Dermis blood vessel endothelial cell (primary cell): Measurements from ENCODE around the gene SERPINA9. TPM values are rescaled to one million over a fixed set of nuclear protein-coding genes. Genes with fewer than 3 reads are reported as not detected.
"Not testable (repeated sequence)": the region's sequence is repeated elsewhere in the genome, so short reads cannot be mapped to it uniquely, and the experiment has no call there.

Experiments
- DNase-seq: peaks from one replicate; pipeline ENCODE4 v3.0.0; 2010
- total RNA-seq: library from RNA; depleted of rRNA; stranded (reverse); fragments of >200 nt; gene quantifications from 2 replicates; pipeline ENCODE4 v1.2.3, GENCODE V29; 2014

SERPINA9 gene, protein sequence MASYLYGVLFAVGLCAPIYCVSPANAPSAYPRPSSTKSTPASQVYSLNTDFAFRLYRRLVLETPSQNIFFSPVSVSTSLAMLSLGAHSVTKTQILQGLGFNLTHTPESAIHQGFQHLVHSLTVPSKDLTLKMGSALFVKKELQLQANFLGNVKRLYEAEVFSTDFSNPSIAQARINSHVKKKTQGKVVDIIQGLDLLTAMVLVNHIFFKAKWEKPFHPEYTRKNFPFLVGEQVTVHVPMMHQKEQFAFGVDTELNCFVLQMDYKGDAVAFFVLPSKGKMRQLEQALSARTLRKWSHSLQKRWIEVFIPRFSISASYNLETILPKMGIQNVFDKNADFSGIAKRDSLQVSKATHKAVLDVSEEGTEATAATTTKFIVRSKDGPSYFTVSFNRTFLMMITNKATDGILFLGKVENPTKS
- total RNA-seq = not detected in 2 replicates

DNA sequence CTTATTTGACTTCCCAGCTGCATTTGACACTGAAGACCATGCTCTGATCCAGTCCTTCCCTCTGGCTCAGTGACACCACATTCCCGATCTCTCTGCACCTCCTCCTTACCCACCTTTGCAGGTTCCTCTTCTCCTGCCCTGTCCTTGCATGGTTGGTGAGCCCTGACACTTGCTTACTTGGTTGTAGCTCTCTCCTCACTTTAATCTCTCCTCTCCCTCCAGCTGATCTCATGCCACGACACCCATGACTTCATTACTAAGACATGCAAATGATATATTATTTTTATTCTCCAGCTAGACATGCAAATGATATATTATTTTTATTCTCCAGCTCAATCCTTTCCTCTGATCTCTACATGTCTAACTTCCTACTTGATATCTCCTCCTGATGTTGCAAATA is at the start of gene SERPINA9:
Gene SERPINA9, minus strand, starts transcription at position 175 of the 400 bp plus-strand sequence. CDS start 6,357 bp downstream, outside the sequence.
- no peak for DNase-seq

DNA sequence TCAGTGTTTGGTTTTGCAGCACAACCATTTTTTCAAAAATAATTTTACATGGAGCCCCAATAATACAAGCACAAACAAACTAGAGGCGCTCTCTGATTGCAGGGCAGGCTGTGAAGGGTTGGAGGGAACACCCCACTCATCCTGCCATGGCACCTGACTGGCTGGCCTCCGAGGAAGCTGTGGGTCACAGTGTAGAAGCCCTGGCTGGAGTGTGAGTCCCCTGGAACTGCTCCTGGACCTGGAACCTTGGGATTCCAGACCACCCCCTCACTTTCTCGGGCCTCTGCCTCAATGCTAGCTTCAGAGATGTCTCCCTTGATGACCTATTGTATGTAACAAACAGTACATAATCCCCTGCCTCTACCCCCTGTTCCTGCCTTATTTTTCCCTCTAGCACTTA is 48.1 kb upstream of the SERPINA9 start:
- DNase-seq = no peak

DNA sequence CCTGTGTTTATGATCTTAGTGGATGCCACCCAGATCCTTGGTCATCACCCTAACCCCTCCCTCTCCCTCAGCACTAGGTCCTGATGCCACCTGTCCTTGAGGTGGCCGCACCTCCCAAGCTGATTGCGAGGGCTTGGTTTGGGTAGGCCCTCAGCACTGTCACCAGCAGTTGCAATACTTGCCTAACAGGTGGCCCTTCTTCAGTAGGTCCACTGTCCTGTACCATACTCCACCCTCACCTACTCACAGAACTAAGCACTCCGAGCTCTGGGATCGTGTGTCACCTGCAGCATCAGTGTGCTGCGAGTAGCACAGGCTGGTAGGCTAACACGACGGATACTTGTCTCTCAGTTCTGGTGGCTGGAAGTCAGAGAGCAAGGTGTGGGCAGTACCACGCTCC is 47.3 kb upstream of the SERPINA9 start:
- DNase-seq = no peak

DNA sequence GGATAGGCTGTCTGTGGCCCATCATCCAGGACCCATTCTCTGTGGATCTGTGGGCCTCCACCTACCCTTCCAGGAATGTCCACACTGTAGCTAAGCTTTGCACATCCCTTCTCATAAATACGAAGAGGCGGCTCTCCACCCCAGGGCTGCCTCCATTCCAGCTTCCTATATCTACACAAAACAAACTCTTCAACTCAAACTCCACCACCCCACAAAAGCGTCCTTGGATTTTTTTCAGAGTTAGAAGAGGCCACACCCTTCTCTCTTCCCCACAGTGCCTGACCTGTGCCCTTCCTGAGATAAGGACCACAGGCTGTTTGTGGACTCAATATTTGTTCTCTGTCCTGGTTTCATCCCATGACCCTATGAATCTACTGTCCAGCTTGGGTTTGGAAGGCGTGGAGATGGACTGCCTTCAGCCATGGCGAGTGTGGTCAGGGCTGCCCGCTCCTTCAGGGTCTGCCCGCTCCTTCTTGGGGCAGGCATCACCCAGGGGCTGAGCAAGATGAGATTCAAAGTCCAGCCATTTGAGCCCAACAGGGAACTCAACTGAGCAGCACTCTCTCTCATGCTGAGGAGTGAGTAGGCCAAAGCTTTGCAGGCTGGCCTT is 46.2 kb upstream of the SERPINA9 start:
- DNase-seq = no peak

DNA sequence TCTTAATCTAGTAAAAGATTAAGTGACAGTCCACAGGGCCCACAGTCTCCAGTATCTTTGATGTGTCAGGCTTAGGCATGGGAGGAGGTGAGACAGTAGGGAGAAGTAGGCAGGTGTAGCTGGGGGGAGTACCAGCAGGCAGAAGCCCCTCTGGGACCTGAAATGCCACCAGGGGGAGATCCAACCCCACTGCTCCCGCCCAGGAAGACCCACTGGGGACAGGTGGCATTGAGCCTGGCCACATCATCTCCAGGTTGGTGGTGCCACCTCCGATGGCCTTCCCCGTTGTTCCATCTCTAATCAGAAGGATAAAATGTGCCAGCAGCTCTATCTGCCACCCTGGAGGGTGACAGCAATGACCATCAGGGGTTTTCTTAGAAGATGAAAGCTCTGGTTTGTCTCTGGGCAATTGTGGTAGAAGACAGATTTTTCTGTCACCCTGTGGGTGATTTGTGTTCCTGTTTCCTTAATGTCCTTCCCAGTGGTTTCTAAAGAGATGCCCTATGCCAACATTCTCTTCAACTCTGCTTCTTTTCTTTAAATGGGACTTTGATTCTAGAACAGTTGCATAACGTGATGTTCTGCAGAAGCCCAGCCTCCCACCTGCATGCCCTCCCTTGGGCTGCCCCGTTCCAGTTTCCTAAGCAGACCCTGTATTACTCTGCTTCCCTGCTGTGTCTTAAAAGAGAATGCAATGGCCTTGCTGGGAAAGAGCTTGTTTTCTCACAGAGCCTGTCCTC is 45.5 kb upstream of the SERPINA9 start:
- DNase-seq = no peak

DNA sequence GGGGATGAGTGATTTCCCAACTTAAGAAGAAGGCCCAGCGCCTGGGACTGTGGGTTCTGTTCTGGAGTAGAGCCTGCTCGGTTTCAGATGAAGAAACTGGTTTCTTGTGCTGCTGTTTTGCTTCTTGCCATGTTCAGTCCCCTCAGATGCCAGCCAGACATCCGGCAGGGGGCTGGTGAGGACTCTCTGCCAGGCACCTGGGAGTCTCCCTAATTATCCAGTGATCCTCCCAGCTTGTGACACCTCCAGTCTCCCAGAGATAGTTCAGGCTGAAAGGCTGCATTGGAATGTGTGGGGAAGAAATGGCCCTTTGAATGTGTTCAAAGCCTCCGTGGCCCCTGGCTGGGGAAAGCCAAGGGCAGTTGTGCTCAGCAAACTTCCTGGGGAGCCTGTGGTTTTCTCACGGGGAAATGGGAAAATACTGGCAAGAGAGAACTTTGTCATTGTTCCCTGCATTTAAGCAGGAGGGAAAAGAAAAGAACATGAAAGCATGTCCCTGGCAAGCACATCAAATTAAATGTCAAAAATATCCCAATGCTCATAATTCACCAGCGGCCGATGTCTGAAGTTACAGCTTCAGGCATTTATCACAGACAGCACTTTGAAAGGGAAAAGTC is 41.8 kb upstream of the SERPINA9 start:
- DNase-seq = no peak

DNA sequence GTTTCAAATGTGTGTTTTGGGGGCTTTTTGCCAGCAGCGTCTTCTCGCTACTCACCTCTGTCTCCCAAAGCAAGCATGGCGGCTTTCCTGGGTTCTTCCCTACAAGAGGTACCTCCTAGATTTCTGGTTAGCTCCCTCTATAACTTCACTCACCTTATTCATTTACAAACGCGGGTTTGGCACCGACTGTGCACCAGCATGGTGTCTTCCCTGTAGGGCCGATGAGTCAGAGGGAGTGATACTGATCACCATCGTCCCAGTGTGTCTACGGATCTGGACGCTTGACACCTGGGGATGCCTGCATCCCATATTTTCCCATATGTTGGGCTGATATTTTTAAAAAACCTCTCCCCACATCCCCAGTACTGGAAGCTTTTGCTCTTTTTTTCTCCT is 41.2 kb upstream of the SERPINA9 start:
- no peak for DNase-seq

DNA sequence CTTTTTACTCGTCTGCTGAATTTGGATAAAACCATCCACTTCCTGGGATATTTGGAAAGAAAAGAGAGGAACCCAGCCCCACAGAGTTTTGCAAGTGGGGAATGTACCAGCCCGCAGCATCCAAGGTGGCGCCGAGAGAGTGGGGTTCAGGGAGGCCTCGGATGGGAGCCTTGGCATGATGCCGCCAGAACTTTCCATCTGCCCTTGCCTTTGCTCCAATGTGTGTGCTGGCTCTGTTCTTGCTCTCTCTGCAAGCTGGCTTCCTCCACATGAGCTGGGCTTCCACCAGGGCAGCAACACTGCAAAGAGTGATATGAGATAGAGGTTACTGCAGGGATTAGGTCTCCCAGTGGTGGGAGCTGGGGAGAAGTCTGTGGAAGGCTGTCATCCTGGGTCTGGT is 39.9 kb upstream of the SERPINA9 start:
- no peak for DNase-seq

DNA sequence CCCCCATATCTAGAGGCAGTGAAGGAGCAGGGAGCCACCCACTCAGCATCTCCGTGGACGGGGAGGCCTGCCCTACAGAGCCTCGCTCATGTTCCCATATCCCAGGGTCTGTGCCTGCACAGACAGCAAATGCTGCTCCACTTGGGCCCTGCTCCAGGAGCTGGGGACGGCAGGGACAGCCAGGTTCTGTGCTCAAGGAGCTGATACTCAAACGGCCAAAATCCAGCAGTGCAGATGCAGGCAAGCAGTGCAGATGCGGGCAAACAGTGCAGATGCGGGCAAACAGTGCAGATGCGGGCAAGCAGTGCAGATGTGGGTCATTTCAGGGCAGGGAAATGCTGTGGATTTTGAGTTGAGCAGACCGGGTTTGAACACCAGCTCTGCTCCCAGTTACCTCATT is 39.4 kb upstream of the SERPINA9 start:
- no peak for DNase-seq

DNA sequence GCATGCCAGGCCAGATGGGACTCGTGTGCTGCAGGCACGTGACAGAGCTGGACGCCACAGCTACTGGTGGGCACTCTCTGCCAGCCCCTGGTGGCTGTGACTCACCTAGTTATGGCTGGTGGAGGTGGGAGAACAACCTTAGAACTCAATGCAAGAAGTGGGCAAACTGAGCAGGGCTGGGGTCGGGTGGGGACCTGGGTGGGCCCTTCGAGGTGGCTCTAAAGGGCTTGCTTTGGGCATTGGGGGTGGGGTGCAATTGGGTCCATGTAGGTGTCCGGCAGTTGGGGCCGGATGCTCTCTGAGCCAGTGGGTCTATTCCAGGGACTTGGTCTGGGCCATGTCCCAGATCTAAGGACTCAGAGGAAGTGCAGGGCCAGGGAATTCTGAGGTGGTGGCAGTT is 38.4 kb upstream of the SERPINA9 start:
- DNase-seq = no peak

DNA sequence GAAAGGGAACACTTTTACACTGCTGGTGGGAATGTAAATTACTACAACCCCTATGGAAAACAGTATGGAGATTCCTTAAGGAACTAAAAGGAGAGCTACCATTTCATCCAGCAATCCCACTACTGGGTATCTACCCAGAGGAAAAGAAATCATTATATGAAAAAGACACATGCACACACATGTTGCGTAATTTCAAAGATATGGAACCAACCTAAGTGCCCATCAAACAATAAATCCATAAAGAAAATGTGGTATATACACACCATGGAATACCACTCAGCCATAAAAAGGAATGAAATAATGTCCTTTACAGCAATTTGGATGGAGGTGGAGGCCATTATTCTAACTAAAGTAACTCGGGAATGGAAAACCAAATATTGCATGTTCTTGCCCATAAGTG is 34.5 kb upstream of the SERPINA9 start:
- DNase-seq = not testable (repeated sequence)

DNA sequence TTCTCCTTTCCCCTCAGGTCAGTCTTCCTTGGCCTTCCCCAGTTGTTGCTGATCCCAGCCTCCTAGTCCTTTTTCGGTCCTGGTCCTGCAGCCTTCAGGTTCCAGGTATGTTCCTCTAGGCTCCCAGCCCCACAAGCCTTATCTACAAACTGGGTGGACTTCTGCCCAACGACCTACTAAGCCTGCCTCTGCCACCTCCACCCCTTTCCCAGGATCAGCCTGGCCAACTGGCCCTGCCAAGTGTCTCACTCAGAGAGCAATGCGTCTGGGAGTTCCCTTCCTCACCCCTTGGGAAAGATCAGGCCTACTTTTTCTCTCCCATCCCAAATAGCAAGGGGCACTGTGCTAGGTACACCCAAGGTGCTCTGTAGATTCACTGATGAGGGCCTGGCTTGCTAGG is 33.4 kb upstream of the SERPINA9 start, which contains the start of gene SERPINA12:
Gene SERPINA12, minus strand, starts transcription at position 114 of the 400 bp plus-strand sequence. CDS start 11,072 bp downstream, outside the sequence.
- no peak for DNase-seq

DNA sequence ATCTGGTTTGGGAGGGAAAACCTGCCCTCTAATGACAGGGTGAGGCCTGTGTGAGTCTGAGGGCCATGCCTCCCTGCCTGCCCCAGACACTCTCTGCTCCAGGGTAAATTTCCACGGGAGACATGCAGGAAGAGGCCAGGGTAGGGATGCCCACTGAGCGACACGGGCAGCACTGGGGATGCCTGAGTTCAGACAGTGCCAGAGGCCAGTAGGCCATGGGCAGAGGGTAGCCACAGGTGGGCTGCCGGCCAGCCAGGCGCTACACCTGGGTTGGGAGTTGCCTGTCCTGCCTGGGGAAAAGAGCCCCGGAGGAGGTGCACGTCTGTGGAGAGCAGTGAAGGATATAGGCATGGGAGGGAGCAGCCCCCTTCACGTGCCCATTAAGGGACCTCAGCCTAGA is 29.6 kb upstream of the SERPINA9 start:
- no peak for DNase-seq

DNA sequence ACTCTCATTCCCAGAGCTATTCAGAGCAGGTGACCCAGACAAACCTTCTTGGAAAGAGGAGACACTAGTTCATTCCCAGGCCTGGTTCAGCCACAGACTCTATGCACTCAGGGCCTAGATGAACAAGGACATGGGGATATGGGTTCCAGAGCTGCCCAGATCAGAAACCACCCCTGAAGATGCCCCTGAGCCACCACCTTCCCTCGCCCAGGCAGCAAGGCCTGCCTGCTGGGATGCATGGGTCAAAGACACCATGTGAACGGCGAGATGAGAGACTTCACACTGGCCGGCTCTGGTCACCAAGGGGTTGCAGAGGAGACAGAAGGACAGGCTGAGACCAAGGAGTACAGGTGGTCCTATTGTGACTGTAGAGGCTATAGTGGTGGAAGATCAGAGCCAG is 29.2 kb upstream of the SERPINA9 start:
- DNase-seq = no peak

DNA sequence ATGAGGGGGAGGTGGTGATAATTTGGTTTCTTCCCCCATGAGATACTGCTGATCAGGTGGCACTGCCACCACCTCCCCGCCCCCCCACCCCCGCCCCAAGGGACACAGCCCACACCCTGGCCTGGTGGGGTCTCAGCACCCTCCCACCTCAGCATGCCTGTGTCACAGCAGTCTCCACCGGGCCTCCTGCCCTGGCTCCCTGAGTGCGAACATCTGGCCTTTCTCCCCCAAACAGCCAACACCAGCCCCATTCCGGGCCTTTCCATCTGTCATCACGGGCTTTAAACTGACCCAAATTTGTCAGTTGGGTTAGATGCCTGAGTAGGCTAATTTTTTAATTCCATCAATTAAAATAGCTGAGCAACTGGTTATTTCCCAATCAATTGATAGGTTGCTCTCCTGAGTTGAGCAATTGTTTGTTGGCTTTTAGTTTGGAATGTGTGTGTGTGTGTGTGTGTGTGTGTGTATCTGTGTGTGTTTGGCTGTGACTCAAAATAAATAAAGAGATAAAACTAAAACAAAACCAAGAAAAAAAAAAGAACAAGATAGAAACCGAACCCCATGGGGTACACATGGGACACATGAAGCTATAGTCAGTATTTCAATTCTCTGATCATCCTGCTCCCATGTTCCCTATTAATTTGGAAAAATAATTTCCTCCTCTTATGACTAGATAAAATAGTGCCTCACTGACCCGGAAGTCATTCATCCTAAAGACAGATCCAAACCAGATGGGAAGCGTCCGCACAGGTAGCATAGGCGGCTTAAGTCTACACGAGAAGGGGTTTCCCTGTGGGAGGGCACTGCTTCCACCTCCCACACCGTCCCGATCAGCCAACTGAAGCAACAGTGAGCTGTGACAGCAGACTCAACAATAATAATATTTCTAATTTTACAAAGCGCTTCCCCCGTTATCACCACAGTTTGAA is 25.9 kb upstream of the SERPINA9 start:
- DNase-seq = no peak

DNA sequence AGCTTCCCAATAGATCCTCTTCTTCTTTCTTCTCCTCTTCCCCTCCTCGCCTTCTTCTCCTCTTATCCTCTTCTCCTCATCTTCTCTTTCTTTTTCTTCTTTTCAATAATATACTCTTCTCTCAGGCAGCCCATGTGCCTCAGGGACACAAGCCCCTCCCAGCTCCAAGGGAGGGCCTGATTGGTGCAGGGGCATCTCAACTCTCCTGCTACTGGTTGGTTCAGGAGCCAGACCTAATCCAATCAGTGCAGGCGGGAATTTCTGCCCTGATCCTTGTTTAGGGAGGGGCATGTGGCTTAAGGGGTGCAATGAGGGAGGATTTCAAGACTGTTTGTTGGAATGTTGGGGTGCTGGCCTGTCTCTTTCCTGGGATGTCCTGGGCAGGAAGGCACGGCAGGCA is 24.3 kb upstream of the SERPINA9 start:
- DNase-seq = no peak

DNA sequence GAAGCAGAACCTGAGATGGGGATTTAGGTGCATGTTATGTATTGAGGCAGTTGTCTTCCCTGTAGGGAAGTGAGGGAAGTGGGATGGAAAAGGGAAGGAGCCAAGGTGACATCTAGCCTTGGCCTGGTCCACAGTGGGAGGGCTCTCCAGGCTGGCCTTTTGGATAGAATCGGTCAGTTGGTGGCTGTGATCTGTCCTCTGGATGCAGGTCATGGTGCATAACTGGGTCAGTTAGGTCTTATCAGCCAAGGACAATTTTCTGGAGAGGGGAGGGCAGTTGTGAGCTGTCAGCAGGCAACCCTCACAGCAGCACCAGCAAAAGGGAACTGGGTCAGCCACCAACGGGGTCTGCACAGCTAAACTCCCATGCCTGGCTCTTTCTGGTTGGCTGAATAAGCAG is 23.7 kb upstream of the SERPINA9 start:
- no peak for DNase-seq

DNA sequence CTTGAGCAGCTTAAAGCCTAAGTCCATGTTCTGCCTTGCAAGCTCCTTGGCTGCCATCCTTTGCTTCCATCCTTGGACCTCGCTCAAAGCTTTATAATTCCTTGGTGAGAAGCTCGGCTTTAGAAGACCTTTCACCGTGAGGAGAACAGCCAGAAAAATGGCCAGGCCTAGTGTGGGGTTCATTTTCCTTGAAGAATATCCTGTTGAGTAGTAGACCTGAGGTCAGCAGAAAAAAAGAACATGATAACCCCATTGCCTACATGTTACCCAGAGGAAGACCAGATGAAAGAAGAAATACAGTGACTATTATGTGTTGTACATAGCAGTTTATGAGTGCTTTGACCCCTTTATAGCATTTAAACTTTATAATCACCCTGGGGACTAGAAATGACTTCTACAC is 22.2 kb upstream of the SERPINA9 start:
- DNase-seq = no peak

DNA sequence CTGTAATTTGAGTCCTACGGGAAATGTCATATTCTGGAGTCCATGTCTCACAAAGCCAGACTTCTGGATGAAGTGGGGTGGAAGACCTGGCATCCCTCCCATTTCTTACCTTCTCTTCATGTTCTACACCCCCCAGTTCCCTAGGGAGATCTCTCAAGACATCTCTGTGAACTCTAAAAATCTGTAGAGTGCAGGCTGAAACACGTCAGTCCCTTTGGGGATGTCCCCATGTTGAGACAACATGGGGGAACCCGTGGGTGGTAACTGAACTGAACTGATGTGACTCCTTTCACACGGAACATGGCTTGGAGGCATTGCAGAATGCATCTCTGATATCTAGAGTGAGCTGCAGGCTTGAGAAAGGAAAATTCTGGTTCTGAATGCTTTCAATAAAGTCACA is 18.1 kb upstream of the SERPINA9 start:
- no peak for DNase-seq

DNA sequence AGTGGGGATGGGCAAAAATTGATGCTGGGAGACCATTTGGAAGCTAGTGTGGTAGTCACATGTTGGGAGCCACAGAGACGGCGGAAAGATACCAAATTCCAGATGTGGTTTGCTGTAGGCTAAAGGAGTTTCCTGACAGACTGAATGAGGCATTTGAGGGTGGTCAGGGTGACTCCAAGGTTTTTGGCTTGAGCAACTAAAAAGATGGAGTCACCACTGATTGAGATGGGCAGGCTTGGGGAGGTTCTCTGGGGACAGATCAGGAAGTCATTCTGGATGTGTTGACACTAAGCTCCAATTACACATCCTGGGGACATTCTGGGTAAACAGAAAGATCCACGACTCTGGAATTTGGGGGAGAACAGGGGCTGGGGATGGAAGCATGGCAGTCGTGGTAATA is 15.5 kb upstream of the SERPINA9 start:
- DNase-seq = no peak

DNA sequence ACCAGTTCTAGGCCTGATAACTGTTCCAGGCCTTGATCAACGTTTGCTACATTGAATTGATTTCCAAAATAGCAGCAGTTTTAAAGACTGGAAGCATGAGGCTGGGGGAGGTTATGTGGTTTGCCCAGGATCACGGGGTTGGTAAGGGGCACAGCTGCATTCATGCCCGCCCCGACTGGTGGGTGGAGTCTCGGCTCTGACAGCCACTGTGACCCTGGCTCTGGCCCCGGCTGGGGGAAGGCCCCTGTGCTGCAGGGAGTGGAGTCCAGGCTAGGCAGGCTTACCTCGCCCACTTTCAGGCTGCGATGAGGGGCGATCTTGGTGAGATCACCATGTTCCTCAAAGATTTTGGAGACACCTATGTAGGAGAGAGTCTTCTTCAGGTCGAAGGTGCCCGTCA is 13.3 kb upstream of the SERPINA9 start:
- DNase-seq = no peak

DNA sequence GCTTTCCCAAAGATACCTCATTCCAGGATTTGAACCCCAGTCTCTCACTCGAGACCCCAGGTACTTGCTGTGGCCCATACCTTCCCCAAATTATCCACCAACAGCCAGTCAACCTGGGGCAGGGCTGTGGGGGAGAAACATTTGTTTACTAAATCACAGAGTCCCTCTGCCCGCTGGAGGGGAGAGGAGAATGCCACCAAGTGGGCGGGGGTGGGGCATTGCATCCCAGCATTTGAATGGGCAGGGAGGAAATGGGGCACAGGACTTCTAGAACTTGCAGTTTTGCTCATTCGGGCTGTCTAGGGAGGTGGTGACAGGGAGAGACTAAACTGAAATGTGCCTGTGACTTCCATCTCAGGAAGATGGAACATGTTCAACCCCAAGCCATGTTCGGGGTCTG is 10.9 kb upstream of the SERPINA9 start:
- DNase-seq = no peak
